Activated CD4-positive, alpha-beta T cell treated with anti-CD3 and anti-CD28 coated beads, Interleukin-2, amount 10 ng/mL, durations not matched to agents 7 days and 5 days (primary cell): ENCODE data around the gene NQO2. TPM values are rescaled to one million over a fixed set of nuclear protein-coding genes. Genes with fewer than 3 reads are reported as not detected.
A peak's percentile ranks its signal among the peaks of the same experiment; 100 is the strongest.
"Not testable (repeated sequence)": the region's sequence is repeated elsewhere in the genome, so short reads cannot be mapped to it uniquely, and the experiment has no call there.

Experiments used
- CTCF ChIA-PET: fragments of 350-600 bp; sonication (Branson Sonifier 250); formaldehyde crosslinking; loops from one replicate; lab custom pipeline; 2021; ENCODE audit warnings: antibody characterized with exemption; lab: Charles Lee
- POLR2A ChIA-PET: fragments of 350-600 bp; sonication (Branson Sonifier 250); formaldehyde crosslinking; loops from one replicate; lab custom pipeline; 2021; ENCODE audit warnings: antibody characterized with exemption; lab: Charles Lee
- DNase-seq: peaks from one replicate; pipeline ENCODE4 v3.0.0-alpha.2; 2020
- H3K27ac Mint-ChIP-seq: one replicate; pipeline ENCODE4 v1.8.0; 2021; ENCODE audit warnings: mild to moderate bottlenecking, moderate library complexity, mixed read lengths
- H3K27me3 Mint-ChIP-seq: one replicate; pipeline ENCODE4 v1.8.0; 2021; ENCODE audit warnings: mixed read lengths
- H3K36me3 Mint-ChIP-seq: one replicate; pipeline ENCODE4 v1.8.0; 2021; ENCODE audit warnings: low read depth, mixed read lengths
- H3K4me1 Mint-ChIP-seq: one replicate; pipeline ENCODE4 v1.8.0; 2021; ENCODE audit warnings: mixed read lengths
- H3K4me3 Mint-ChIP-seq: one replicate; pipeline ENCODE4 v1.8.0; 2021; ENCODE audit warnings: mild to moderate bottlenecking, moderate library complexity, mixed read lengths
- H3K9me3 Mint-ChIP-seq: one replicate; pipeline ENCODE4 v1.8.0; 2021; ENCODE audit warnings: mixed read lengths
- total RNA-seq, 2 experiments: library from RNA; stranded (reverse); gene quantifications; one replicate each; pipeline ENCODE4 v1.2.3, GENCODE V29; 2021

NQO2 gene
- total RNA-seq, 2 experiments from 2014 or later: 37.5 to 43.2 TPM

- DNase-seq: no peak
- Mint-ChIP-seq H3K27me3 (peaks cover 11% of the 10 kb centered on the region), H3K4me3 (no peak overlapping the region), H3K9me3 (peaks cover 3% of the 10 kb centered on the region), H3K36me3 (no peaks in the 10 kb centered on the region), H3K27ac (no peak overlapping the region), H3K4me1 (no peaks in the 10 kb centered on the region)
- CTCF ChIA-PET: interaction anchor here (1.2 to 2.5 kb wide), 4 partner anchors 14 to 96 kb away, joined by 3 to 11 read pairs (median 6); no protein-coding TSS in a partner anchor
- POLR2A ChIA-PET: interaction anchor here (0.7 kb wide), 1 partner anchor 282 kb away, joined by 5 read pairs; no protein-coding TSS in a partner anchor
Observed at GRCh38 chr6:3039384-3039783, 39.7 kb downstream of the NQO2 start.

GRCh38 chr6:3041147-3041546 is 41.5 kb downstream of the NQO2 start:
- Mint-ChIP-seq H3K27ac (no peak overlapping the region), H3K9me3 (no peaks in the 10 kb centered on the region), H3K27me3 (peaks cover 11% of the 10 kb centered on the region), H3K4me1 (no peaks in the 10 kb centered on the region), H3K36me3 (no peaks in the 10 kb centered on the region), H3K4me3 (no peak overlapping the region)
- ChIA-PET CTCF (no interaction called here), POLR2A (no interaction called here)
- DNase-seq: no peak

GRCh38 chr6:3041606-3042005 is 41.9 kb downstream of the NQO2 start:
- no peak for DNase-seq
- ChIA-PET CTCF (interaction anchor here (0.6 kb wide), 1 partner anchor 392 kb away, joined by 3 read pairs; no protein-coding TSS in a partner anchor), POLR2A (no interaction called here)
- Mint-ChIP-seq H3K27ac (no peak overlapping the region), H3K36me3 (no peaks in the 10 kb centered on the region), H3K4me1 (no peaks in the 10 kb centered on the region), H3K27me3 (peaks cover 10% of the 10 kb centered on the region), H3K9me3 (no peaks in the 10 kb centered on the region), H3K4me3 (no peak overlapping the region)

- peaks cover 20% of the 10 kb centered on the region for H3K27me3 Mint-ChIP-seq
- H3K9me3 Mint-ChIP-seq: no peaks in the 10 kb centered on the region
- no peak for DNase-seq
- H3K4me1 Mint-ChIP-seq: no peaks in the 10 kb centered on the region
- no peak overlapping the region for H3K27ac Mint-ChIP-seq
- H3K36me3 Mint-ChIP-seq: no peaks in the 10 kb centered on the region
- H3K4me3 Mint-ChIP-seq: no peak overlapping the region
- ChIA-PET CTCF (interaction anchor here (1.2 to 1.8 kb wide), 4 partner anchors 8 to 46 kb away, joined by 3 to 5 read pairs (median 4); partner anchors contain the start of gene NQO2), POLR2A (no interaction called here)
Observed at GRCh38 chr6:3045369-3045768, 45.7 kb downstream of the NQO2 start.

- H3K27me3 Mint-ChIP-seq: peaks cover 20% of the 10 kb centered on the region
- DNase-seq: no peak
- ChIA-PET CTCF (interaction anchor here (0.6 to 1.8 kb wide), 5 partner anchors 8 to 1889 kb away, joined by 3 to 5 read pairs (median 4); partner anchors contain the start of gene NQO2), POLR2A (no interaction called here)
- no peaks in the 10 kb centered on the region for H3K9me3 Mint-ChIP-seq
- no peaks in the 10 kb centered on the region for H3K4me1 Mint-ChIP-seq
- no peak overlapping the region for H3K4me3 Mint-ChIP-seq
- H3K27ac Mint-ChIP-seq: no peak overlapping the region
- H3K36me3 Mint-ChIP-seq: no peaks in the 10 kb centered on the region
Observed at GRCh38 chr6:3045777-3046176, 46.1 kb downstream of the NQO2 start.

GRCh38 chr6:3046295-3046694 is 46.6 kb downstream of the NQO2 start:
- POLR2A ChIA-PET: no interaction called here
- Mint-ChIP-seq H3K9me3 (no peaks in the 10 kb centered on the region), H3K27ac (no peak overlapping the region), H3K4me1 (no peaks in the 10 kb centered on the region), H3K27me3 (peaks cover 20% of the 10 kb centered on the region), H3K36me3 (no peaks in the 10 kb centered on the region), H3K4me3 (no peak overlapping the region)
- CTCF ChIA-PET: interaction anchor here (0.6 to 1.8 kb wide), 3 partner anchors 13 to 1888 kb away, joined by 3 to 5 read pairs (median 5); partner anchors contain the start of gene NQO2
- DNase-seq: no peak

GRCh38 chr6:3048009-3048408 is 48.3 kb downstream of the NQO2 start:
- POLR2A ChIA-PET, H3K36me3 Mint-ChIP-seq, H3K27ac Mint-ChIP-seq, H3K9me3 Mint-ChIP-seq, DNase-seq, H3K4me3 Mint-ChIP-seq, H3K4me1 Mint-ChIP-seq: not testable (repeated sequence)
- CTCF ChIA-PET: interaction anchor here (0.8 to 0.9 kb wide), 2 partner anchors 12 to 19 kb away, joined by 3 to 5 read pairs; no protein-coding TSS in a partner anchor
- peaks cover 20% of the 10 kb centered on the region for H3K27me3 Mint-ChIP-seq

GRCh38 chr6:3052481-3053230 is 53.0 kb downstream of the NQO2 start:
- DNase-seq: no peak
- Mint-ChIP-seq H3K9me3 (no peaks in the 10 kb centered on the region), H3K27ac (peak overlapping the region; percentile 79), H3K36me3 (no peaks in the 10 kb centered on the region), H3K4me1 (peaks cover 30% of the 10 kb centered on the region), H3K27me3 (peaks cover 5% of the 10 kb centered on the region), H3K4me3 (peak overlapping the region; percentile 63)
- ChIA-PET POLR2A (no interaction called here), CTCF (interaction anchor here (0.8 to 2.0 kb wide), 5 partner anchors 11 to 102 kb away, joined by 4 to 8 read pairs (median 4); partner anchors contain the start of gene NQO2)

GRCh38 chr6:3053231-3053508 is 53.5 kb downstream of the NQO2 start:
- Mint-ChIP-seq H3K27ac (peak overlapping the region; percentile 79), H3K27me3 (peaks cover 5% of the 10 kb centered on the region), H3K4me1 (peaks cover 30% of the 10 kb centered on the region), H3K36me3 (no peaks in the 10 kb centered on the region), H3K4me3 (peak overlapping the region; percentile 63), H3K9me3 (no peaks in the 10 kb centered on the region)
- no peak for DNase-seq
- CTCF ChIA-PET: interaction anchor here (0.8 to 2.3 kb wide), 9 partner anchors 8 to 103 kb away, joined by 3 to 12 read pairs (median 4); partner anchors contain the start of genes NQO2 and RIPK1
- POLR2A ChIA-PET: interaction anchor here (1.0 kb wide), 1 partner anchor 51 kb away, joined by 3 read pairs; no protein-coding TSS in a partner anchor

- not testable (repeated sequence) for H3K9me3 Mint-ChIP-seq, H3K27me3 Mint-ChIP-seq, H3K36me3 Mint-ChIP-seq, DNase-seq
- H3K4me1 Mint-ChIP-seq: peaks cover 42% of the 10 kb centered on the region
- H3K27ac Mint-ChIP-seq: peak overlapping the region; percentile 79
- POLR2A ChIA-PET: interaction anchor here (1.0 to 1.1 kb wide), 2 partner anchors 53 to 55 kb away, joined by 3 read pairs; partner anchors contain the start of gene NQO2
- CTCF ChIA-PET: interaction anchor here (0.6 to 2.3 kb wide), 8 partner anchors 9 to 657 kb away, joined by 3 to 12 read pairs (median 4); partner anchors contain the start of gene RIPK1
- peak overlapping the region; percentile 63 for H3K4me3 Mint-ChIP-seq
Observed at GRCh38 chr6:3054229-3055157, 54.8 kb downstream of the NQO2 start.

- H3K27ac Mint-ChIP-seq, H3K9me3 Mint-ChIP-seq, H3K27me3 Mint-ChIP-seq, H3K4me3 Mint-ChIP-seq, H3K36me3 Mint-ChIP-seq, POLR2A ChIA-PET, DNase-seq: not testable (repeated sequence)
- CTCF ChIA-PET: interaction anchor here (2.3 kb wide), 1 partner anchor 53 kb away, joined by 12 read pairs; no protein-coding TSS in a partner anchor
- peaks cover 46% of the 10 kb centered on the region for H3K4me1 Mint-ChIP-seq
Observed at GRCh38 chr6:3055158-3055499, 55.4 kb downstream of the NQO2 start.

GRCh38 chr6:3057063-3057770 is 57.5 kb downstream of the NQO2 start:
- Mint-ChIP-seq H3K36me3 (no peaks in the 10 kb centered on the region), H3K4me1 (peaks cover 52% of the 10 kb centered on the region), H3K27me3 (peaks cover 7% of the 10 kb centered on the region), H3K27ac (no peak overlapping the region), H3K4me3 (no peak overlapping the region), H3K9me3 (no peaks in the 10 kb centered on the region)
- CTCF ChIA-PET: interaction anchor here (1.0 to 2.6 kb wide), 4 partner anchors 31 to 266 kb away, joined by 3 to 13 read pairs (median 4); partner anchors contain the start of gene NQO2
- POLR2A ChIA-PET: interaction anchor here (0.5 kb wide), 1 partner anchor 155 kb away, joined by 3 read pairs; no protein-coding TSS in a partner anchor
- no peak for DNase-seq
